Measurements from ENCODE around the gene RYR2.

RYR2 gene

DNA sequence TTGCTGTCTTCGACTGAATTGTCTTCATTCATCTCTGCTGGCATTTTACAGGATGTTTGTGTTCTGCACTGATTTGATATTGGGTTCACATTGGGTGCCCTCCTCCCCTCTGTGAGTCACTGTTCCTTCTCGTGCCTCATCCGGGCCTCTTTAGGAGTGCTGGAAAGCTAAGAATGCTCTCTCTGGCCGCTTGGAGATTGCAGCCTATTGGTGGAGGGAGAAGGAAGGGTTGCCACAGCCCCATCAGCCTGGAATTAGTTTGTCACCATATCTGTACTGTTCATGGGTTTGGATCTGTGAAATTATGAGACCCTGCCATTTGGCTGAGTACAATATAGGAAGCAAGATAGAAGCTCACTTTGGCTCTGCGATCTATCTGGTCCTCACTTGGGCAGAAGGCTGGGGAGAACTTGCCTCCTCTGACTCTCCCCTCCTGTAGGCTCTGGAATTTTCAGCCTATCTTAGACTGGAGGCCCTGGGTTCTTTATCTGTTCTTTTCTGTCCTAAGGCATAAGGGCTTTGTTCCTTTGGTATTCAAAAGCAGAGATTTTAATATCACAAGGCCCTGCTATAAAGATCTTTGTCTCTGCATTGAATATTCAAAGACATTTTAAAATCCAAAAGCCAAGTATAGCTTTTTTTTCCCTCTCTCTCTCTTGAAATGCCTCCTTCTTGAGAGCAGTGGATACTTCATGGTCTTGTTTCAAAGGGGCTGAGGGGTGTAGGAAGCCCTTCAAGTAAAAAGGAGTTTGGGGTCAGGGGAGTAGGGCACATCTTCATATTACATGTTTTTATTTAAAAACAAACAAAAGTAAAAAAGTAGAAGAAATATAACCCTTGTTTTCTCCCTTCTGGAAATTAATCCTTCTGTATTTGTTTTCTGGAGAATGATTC, 500.8 kb downstream of the RYR2 start:
- no peak for DNase-seq (ENCODE audit: low read depth)
- TF ChIP-seq CTCF (IDR thresholded peaks at IDR 0.05; ENCODE audit: control insufficient read depth, extremely low read depth, insufficient read depth) = no peak
- no peak overlapping the region for H3K4me3 ChIP-seq (ENCODE audit: low read depth, low read length)

DNA sequence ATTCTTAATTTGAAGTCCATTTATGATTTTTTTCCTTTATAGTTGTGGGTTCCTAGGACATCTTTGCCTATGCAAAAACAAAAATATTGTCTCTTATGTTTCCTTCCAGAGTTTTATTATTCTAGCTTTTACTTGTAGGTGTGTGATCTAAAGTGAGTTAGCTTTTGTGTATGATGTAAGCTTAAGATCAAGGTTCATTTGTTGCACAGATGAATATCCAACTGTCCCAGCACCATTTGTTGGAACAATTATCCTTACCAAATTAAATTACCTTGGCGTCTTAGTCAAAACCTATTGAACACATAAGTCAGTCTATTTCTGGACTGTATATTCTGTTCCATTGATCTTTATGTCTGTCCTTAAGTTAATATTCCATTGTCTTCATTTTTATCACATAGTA, 511.1 kb downstream of the RYR2 start:
- TF ChIP-seq CTCF (IDR thresholded peaks at IDR 0.05; ENCODE audit: control insufficient read depth, extremely low read depth, insufficient read depth) = no peak
- H3K4me3 ChIP-seq (ENCODE audit: low read depth, low read length) = no peak overlapping the region
- no peak for DNase-seq (ENCODE audit: low read depth)

DNA sequence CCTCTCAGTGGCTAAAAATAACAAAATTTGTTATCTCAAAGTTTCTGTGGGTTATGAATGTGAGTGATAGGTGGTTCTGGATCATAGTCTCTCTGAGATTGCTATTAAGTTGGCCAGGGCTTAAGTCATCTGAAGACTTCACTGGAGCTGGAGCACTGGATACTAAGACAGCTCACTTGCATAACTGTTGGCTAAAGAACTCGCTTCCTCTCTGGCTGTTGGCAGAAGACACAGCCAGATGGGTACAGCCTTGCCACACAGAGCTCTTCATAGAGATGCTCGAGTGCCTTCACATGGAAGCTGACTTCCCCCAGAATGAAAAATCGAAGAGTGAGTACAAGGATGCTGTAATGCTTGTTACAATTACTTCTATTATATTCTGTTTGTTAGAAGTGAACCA, 514.9 kb downstream of the RYR2 start:
- no peak overlapping the region for H3K4me3 ChIP-seq (ENCODE audit: low read depth, low read length)
- DNase-seq (ENCODE audit: low read depth) = no peak
- TF ChIP-seq CTCF (IDR thresholded peaks at IDR 0.05; ENCODE audit: control insufficient read depth, extremely low read depth, insufficient read depth) = no peak

GRCh38 chr1:237562242-237562823, 520.3 kb downstream of the RYR2 start:
- no peak overlapping the region for H3K4me3 ChIP-seq (ENCODE audit: low read depth, low read length)
- peak; percentile 62 for TF ChIP-seq CTCF (IDR thresholded peaks at IDR 0.05; ENCODE audit: control insufficient read depth, extremely low read depth, insufficient read depth)
- peak; percentile 70 for DNase-seq (ENCODE audit: low read depth)

GRCh38 chr1:237565236-237565635, 523.3 kb downstream of the RYR2 start:
- DNase-seq (ENCODE audit: low read depth) = no peak
- TF ChIP-seq CTCF (IDR thresholded peaks at IDR 0.05; ENCODE audit: control insufficient read depth, extremely low read depth, insufficient read depth) = no peak
- H3K4me3 ChIP-seq (ENCODE audit: low read depth, low read length) = no peak overlapping the region

- H3K4me3 ChIP-seq (ENCODE audit: low read depth, low read length) = no peak overlapping the region
- no peak for TF ChIP-seq CTCF (IDR thresholded peaks at IDR 0.05; ENCODE audit: control insufficient read depth, extremely low read depth, insufficient read depth)
- DNase-seq (ENCODE audit: low read depth) = no peak
Observed at GRCh38 chr1:237566581-237566980, 524.6 kb downstream of the RYR2 start.
